ES-I3 (cell line): ENCODE data around the gene MAST2.
"Not testable (repeated sequence)": the region's sequence is repeated elsewhere in the genome, so short reads cannot be mapped to it uniquely, and the experiment has no call there.

ENCODE experiments used
- H3K36me3 ChIP-seq: 2 replicates; pipeline ENCODE4 v1.6.1; 2013; ENCODE audit warnings: mild to moderate bottlenecking, low read length, control low read depth, moderate library complexity; ENCODE audit not compliant: insufficient read depth
- H3K4me1 ChIP-seq: 2 replicates; pipeline ENCODE4 v1.6.1; 2013; ENCODE audit warnings: mild to moderate bottlenecking, control low read depth, low read length; ENCODE audit not compliant: insufficient read depth
- H3K9ac ChIP-seq: 2 replicates; pipeline ENCODE4 v1.6.1; 2013; ENCODE audit warnings: low read depth, mild to moderate bottlenecking, low read length, moderate library complexity
- H3K9me3 ChIP-seq: 2 replicates; pipeline ENCODE4 v1.6.1; 2013; ENCODE audit warnings: mild to moderate bottlenecking, low read length, moderate library complexity; ENCODE audit not compliant: control insufficient read depth, insufficient read depth

Gene MAST2

DNA sequence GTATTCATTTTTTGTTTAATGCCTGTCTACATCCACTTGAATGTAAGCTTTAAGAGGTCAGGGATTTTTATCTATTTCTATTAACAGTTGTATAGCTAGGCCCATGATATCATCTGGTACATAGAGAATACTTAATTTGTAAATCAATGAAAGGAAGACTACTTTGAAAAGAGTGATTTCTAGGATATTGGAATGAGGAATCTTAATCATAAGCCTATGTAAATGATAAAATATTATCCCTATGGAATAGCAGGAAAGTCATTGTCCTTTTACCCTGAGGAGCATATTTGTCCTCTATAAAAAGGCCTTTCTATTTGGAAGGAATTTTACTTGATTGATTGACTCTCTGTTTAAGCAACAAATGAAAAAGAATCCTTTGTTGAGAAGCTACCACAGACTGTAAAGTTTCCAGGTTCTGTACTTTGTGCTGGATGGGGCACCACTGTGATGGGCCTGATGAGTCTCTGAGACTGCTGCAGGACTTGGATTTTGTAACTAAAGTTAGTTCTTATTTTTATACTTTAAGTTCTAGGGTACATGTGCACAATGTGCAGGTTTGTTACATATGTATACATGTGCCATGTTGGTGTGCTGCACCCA, 53.8 kb downstream of the MAST2 start:
- H3K36me3 ChIP-seq, result no peaks in the 10 kb centered on the region
- H3K9me3 ChIP-seq, result no peaks in the 10 kb centered on the region
- H3K9ac ChIP-seq, result no peak overlapping the region
- no peaks in the 10 kb centered on the region for H3K4me1 ChIP-seq

DNA sequence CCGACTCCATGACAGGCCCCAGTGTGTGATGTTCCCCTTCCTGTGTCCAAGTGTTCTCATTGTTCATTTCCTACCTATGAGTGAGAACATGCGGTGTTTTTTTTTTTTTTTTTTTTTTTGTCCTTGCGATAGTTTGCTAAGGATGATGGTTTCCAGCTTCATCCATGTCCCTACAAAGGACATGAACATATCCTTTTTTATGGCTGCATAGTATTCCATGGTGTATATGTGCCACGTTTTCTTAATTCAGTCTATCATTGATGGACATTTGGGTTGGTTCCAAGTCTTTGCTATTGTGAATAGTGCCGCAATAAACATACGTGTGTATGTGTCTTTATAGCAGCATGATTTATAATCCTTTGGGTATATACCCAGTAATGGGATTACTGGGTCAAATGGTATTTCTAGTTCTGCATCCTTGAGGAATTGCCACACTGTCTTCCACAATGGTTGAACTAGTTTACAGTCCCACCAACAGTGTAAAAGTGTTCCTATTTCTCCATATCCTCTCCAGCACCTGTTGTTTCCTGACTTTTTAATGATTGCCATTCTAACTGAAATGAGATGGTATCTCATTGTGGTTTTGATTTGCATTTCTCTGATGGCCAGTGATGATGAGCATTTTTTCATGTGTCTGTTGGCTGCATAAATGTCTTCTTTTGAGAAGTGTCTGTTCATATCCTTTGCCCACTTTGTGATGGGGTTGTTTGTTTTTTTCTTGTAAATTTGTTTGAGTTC, 54.5 kb downstream of the MAST2 start:
- not testable (repeated sequence) for H3K9ac ChIP-seq, H3K36me3 ChIP-seq, H3K9me3 ChIP-seq, H3K4me1 ChIP-seq

DNA sequence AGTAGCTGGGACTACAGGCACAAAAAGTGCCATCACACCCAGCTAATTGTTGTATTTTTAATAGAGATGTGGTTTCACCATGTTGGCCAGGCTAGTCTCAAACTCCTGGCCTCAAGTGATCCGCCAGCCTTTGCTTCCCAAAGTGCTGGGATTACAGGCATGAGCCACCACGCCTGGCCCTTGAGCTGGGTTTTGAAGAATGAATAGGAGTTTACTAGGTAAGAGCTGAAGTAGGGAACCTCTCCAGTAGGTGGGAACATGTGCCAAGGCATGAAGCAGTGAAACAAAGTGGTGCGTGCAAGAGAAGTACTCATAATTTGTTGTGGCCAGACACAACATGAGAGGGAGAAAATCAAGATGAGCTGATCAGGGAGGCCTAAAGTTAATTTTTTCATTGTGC, 55.8 kb downstream of the MAST2 start:
- no peak overlapping the region for H3K9ac ChIP-seq
- no peaks in the 10 kb centered on the region for H3K4me1 ChIP-seq
- no peaks in the 10 kb centered on the region for H3K36me3 ChIP-seq
- no peaks in the 10 kb centered on the region for H3K9me3 ChIP-seq

DNA sequence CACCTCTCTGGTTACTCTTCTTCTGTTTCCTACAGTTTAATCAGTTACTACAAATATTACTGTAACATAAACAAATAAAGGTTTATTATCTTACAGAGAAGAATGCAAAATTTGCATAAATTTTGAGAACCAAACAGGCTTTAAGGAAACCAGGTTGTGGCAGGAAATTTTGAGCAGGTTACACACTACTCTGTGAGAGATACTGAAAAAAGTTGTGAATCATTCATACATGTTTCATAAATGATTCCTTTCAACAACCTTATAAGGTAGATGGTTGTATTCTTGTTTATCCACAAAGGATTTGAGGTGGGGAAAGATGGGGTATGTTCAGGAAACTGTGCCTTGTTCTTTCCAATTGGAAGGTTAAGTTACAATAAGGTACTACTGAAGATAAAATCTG, 58.6 kb downstream of the MAST2 start:
- no peaks in the 10 kb centered on the region for H3K36me3 ChIP-seq
- no peaks in the 10 kb centered on the region for H3K4me1 ChIP-seq
- no peaks in the 10 kb centered on the region for H3K9me3 ChIP-seq
- H3K9ac ChIP-seq, result no peak overlapping the region

DNA sequence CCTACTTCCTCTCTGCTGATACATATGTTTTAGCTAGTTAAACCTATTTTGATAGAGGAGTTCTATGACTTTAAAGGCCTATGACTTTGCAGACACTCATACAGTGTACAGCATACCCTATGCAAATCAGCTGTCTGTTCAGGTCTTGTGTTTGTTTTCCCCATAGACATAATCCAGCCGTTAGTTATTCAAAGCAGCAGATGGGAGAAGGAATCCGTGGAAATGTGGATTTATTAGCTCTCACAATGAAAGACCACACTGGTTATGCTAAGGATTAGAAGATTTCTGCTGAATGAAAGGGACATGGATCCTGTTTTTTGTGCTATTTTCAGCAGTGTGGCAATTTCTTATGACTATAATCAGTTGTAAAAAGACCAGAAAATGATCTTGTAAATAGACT, 59.8 kb downstream of the MAST2 start:
- Histone ChIP-seq H3K9ac (no peak overlapping the region), H3K4me1 (no peaks in the 10 kb centered on the region), H3K9me3 (no peaks in the 10 kb centered on the region), H3K36me3 (no peaks in the 10 kb centered on the region)

DNA sequence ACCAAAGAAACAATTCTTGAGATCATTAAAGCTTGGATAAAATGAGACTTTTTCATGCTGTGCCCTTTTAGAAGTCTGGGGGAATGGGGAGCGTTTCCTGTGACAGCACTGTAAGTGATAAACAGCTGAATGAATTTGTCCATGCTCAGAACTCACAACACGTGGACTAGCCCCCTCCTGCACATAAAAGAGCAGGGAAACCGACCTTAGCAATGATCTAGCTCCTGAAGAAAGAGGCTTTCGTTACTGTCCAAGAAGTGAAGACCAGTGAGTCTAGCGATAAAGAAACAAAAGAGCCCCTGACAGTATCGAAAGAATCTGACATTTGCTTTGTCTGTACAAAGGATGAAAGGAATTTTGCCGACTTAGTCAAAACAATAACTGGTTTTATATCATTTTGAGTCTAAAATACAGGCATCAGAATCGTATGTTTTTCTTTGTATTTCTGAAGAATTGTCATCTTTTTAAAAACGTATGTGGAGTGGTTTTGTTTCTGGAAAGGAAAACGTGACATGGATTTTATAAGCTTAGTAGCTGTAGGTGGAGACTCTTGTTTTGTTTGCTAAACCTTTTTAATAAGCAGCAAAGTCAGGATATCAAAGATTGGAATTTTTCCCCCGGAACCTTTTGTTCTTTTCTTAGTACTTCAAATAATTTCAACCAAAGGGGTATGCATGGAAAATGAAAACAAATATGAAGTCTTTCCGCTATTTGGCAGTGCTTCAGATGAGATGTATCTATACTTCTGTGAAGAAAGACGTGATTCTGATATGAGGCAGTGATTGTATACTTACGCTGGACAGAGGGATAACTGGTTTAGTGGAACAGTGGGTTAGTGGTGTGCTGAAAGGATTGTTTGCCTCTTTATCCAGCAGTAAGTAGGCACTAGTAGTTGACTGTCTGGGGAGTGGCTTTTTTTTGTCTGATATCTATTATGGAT, 61.0 kb downstream of the MAST2 start:
- Histone ChIP-seq H3K9ac (no peak overlapping the region), H3K4me1 (0 out of 2 replicates have a peak, but pooled peaks cover 4% of the 10 kb centered on the region), H3K36me3 (no peaks in the 10 kb centered on the region), H3K9me3 (no peaks in the 10 kb centered on the region)

DNA sequence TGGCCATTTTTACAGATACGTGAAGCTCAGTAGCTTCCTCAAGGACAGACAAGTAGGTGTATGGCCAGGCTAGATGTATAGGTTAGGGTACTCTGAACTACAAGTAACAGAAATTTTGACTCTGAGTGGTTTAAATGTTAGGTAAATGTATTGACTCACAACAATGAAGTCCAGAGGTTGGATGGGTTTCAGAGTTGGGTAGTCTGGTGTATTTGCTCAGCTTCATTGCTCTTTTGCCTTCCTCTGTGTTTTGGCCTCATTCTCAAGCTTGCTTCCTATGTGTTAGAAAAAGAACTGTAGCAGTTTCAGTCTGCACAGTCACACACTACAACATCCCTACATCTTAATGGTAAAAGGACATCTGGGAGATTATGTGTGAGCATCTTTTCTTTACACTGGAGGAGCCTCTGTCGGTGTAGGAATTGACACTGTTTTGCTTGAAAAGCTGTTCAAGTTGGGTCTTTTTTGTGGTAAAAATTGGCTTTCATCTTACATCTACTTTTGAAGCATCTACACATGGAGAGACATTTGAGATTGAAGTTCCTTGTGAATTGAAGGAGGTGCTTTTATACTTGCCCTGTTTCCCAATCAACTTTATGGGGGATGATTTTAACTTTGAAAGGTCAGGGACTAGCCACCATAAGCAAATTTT, 64.4 kb downstream of the MAST2 start:
- Histone ChIP-seq H3K4me1 (peaks cover 4% of the 10 kb centered on the region; the same call in 1 of the 2 replicates), H3K36me3 (no peaks in the 10 kb centered on the region), H3K9me3 (no peaks in the 10 kb centered on the region), H3K9ac (no peak overlapping the region)

DNA sequence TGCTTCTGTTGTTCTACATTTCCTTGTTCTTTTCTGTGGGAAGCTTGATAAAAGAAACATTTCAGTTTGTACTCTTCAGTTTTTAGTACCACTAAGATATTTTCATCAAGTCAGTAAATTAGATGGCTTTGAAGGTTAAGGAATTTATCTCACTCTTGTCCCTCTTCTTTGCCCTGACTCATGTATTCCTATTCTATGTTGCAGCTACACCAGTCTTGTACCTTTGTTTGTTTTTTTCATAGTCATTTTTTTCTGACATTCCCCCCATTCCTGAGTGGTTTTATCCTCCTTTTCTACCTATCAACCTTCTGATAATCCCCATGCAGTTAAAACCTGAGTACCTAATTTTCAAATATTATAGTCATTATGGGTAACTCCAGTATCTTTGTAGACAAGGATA, 65.4 kb downstream of the MAST2 start:
- Histone ChIP-seq H3K9ac (no peak overlapping the region), H3K36me3 (no peaks in the 10 kb centered on the region), H3K9me3 (no peaks in the 10 kb centered on the region), H3K4me1 (peaks cover 4% of the 10 kb centered on the region; the same call in 1 of the 2 replicates)

DNA sequence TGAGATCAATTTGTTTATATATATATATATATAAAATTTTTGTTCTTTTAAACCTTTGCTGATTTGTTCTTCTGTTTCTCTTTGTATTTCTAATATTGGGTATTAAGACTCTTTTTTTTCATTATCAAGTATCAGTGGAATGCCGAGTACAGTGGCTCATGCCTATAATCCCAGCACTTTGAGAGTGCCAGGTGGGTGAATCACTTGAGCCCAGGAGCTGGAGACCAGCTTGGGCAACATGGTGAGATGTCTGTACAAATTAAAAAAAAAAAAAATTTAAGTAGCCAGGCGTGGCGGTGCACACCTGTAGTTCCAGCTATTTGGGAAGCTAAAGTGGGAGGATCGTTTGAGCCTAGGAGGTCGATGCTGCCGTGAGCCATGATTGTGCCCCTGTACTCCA, 67.1 kb downstream of the MAST2 start:
- H3K9me3 ChIP-seq, result no peaks in the 10 kb centered on the region
- H3K4me1 ChIP-seq, result peaks cover 4% of the 10 kb centered on the region; the same call in 1 of the 2 replicates
- H3K36me3 ChIP-seq, result no peaks in the 10 kb centered on the region
- H3K9ac ChIP-seq, result no peak overlapping the region

DNA sequence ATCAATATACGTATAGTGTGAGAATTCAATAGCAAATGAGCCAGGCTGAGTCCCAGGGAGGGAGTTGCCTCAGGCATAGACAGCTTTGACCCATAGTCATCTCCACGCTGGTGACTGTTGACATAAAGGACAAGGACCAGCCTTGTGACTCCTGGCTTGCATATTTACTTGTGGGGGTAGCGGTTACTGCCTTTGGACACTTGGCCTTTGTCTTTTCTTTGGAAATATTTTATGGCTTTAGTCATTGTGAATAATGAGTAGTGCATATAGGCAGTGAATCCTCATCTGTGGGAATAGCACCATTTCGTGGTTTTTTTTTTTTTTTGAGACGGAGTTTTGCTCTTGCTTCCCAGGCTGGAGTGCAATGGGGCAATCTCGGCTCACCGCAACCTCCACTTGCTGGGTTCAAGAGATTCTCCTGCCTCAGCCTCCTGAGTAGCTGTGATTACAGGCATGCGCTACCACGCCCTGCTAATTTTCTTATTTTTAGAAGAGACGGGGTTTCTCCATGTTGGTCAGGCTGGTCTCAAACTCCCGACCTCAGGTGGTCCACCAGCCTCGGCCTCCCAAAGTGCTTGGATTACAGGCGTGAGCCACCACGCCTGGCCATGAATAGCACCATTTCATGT, 68.9 kb downstream of the MAST2 start:
- H3K9me3 ChIP-seq, H3K9ac ChIP-seq, H3K36me3 ChIP-seq, H3K4me1 ChIP-seq: not testable (repeated sequence)

DNA sequence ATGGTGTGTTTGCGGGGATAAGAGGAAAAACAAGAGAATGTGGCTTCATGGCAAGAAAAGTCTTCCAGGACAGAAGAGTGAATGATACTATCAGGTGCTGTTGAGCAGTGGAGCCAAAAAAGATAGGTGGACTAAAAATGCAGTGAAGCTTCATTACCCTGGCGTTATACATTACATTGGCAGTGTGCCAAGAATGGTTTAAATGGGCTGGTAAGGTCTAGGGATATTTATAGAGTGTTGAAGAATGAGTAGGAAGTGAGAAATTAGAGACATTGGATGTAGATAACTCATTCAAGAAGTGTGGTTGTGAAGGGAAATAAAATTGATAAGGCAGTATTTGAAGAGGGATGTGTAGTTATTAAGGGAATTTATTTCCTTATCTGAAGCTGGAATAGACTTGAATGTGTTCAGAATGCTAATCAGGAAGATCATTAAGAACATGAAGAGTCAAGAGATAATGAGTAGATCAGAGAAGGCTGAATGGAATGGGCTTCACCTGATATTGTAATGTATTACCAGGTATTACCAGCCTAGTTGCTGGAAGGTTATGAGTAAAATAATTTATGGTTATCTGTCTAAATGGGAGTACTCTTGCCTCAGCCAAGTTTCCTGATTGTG, 72.7 kb downstream of the MAST2 start:
- H3K4me1 ChIP-seq, result no peaks in the 10 kb centered on the region; the same call in 1 of the 2 replicates
- no peaks in the 10 kb centered on the region for H3K36me3 ChIP-seq
- no peaks in the 10 kb centered on the region for H3K9me3 ChIP-seq
- H3K9ac ChIP-seq, result no peak overlapping the region

DNA sequence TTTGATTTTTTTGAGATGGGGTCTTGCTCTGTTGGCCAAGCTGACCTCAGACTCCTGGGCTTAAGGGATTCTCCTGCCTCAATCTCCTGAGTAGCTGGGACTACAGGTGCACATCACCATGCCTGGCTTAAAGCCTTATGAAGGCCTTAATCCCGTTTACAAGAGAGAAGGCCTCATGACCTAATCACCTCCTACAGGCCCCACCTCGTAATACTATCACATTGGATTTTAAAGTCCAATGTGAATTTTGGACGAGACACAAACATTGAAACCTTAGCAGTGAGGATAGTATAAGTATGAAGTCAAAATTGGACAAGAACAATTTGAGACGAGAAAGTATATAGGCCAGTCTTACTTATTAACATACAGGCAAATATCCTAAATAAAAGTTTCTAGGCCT, 73.9 kb downstream of the MAST2 start:
- H3K4me1 ChIP-seq, result no peaks in the 10 kb centered on the region
- no peaks in the 10 kb centered on the region for H3K9me3 ChIP-seq
- H3K9ac ChIP-seq, result no peak overlapping the region
- H3K36me3 ChIP-seq, result no peaks in the 10 kb centered on the region

DNA sequence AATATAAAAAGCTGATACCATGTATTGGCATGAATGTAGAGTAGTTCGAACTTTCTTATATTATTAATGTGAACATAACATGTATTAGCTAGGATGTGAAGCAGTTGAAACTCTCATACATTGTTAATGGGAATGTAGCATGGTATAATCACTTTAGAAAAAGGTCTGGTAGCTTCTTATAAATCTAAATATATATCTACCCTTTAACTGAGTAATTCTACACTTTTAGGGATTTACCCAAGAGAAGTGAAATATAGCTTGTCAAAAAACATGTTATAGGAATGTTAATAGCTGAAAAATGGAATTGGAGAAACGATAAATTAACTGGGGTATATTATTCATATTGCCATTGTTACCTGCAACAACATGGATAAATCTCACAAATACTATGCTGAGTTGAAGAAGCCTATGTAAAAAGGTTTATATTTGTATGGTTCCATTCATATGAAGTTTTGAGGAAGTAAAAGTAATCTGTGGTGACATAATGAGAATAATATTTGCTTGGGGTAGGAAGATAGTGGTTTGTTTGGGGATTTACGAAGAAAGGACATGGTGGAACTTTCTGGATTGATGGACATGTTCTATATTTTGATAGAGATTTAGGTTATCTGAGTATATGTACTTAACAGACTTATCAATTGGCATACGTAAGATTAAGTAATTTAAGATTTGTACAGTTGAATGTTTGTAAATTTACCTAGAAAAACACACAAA, 76.6 kb downstream of the MAST2 start:
- no peaks in the 10 kb centered on the region for H3K4me1 ChIP-seq
- H3K36me3 ChIP-seq, result no peaks in the 10 kb centered on the region
- no peak overlapping the region for H3K9ac ChIP-seq
- no peaks in the 10 kb centered on the region for H3K9me3 ChIP-seq
